ENCODE data around the gene AP5Z1. TPM values are rescaled to one million over a fixed set of nuclear protein-coding genes. Genes with fewer than 3 reads are reported as not detected.

The AP5Z1 gene
- total RNA-seq, 1 donor from 2014 or later = 36.9 TPM

DNA sequence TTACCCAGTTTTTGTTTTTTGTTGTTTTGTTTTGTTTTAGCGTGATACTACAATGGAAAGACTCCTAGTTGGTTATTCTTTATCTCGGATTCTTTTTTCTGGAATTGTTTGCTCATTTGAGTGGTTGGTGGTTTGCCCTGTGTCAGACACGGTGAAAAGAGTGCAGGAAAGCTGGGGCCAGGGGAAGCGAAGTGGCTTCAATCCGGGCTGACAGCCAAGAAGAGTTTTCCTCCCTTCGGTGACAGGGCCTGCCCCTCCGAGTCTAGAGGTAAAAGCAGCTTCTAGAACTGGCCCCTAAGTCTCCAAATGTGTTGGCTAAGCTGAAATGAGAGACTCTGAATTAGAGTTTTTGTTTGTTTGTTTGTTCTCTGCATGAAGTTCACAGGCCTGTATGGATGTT, 5.7 kb upstream of the AP5Z1 start:
- Mint-ChIP-seq H3K9me3 (no peaks in the 10 kb centered on the region), H3K27me3 (no peaks in the 10 kb centered on the region), H3K27ac (no peak overlapping the region), H3K36me3 (peaks cover 4% of the 10 kb centered on the region), H3K4me3 (no peak overlapping the region), H3K4me1 (ENCODE audit: unreplicated experiment) (peaks cover 7% of the 10 kb centered on the region)
- TF ChIP-seq, protein P1, sequence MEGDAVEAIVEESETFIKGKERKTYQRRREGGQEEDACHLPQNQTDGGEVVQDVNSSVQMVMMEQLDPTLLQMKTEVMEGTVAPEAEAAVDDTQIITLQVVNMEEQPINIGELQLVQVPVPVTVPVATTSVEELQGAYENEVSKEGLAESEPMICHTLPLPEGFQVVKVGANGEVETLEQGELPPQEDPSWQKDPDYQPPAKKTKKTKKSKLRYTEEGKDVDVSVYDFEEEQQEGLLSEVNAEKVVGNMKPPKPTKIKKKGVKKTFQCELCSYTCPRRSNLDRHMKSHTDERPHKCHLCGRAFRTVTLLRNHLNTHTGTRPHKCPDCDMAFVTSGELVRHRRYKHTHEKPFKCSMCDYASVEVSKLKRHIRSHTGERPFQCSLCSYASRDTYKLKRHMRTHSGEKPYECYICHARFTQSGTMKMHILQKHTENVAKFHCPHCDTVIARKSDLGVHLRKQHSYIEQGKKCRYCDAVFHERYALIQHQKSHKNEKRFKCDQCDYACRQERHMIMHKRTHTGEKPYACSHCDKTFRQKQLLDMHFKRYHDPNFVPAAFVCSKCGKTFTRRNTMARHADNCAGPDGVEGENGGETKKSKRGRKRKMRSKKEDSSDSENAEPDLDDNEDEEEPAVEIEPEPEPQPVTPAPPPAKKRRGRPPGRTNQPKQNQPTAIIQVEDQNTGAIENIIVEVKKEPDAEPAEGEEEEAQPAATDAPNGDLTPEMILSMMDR (conservative IDR thresholded peaks at IDR 0.05) = no peak
- DNase-seq (ENCODE audit: extremely low spot score, unreplicated experiment) = no peak

DNA sequence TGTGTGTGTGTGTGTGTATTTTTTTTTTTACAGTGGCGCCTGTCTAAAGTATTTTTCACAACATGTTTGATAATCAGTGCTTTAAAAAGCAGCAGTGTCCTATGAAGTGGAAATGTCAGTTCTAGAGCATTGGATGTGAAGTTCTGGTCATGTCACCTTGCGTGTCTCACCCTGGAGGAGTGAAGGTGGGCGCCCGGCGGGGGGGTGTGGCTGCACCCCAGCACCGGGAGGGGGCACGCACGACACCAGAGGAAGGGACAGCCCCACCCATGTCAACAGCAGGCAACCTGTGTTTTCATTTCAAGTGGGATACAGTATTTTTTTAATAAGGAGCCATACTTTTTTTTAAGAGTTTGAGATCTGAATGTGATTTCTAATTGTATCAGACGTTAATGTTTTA, 4.5 kb upstream of the AP5Z1 start:
- H3K27ac Mint-ChIP-seq = peak overlapping the region; percentile 68

DNA sequence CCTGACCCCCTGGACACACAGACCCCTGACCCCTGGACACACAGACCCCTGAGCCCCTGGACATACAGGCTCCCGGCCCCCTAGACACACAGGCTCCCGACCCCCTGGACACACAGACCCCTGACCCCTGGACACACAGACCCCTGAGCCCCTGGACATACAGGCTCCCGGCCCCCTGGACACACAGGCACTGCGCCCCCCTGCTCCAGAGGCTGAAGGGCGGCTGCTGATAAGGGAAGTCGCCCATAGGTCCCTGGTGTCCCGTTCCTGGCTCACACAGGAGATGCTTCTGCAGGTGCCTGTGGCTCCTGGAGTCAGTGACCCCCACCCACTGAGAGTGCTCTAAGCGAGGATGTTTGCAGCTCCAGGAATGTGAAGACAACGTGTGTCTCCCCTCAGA, 3.7 kb upstream of the AP5Z1 start:
- H3K4me1 Mint-ChIP-seq (ENCODE audit: unreplicated experiment) = peaks cover 16% of the 10 kb centered on the region
- no peak for DNase-seq (ENCODE audit: extremely low spot score, unreplicated experiment)
- H3K27me3 Mint-ChIP-seq = no peaks in the 10 kb centered on the region
- H3K4me3 Mint-ChIP-seq = no peak overlapping the region
- H3K9me3 Mint-ChIP-seq = no peaks in the 10 kb centered on the region
- H3K36me3 Mint-ChIP-seq = peaks cover 4% of the 10 kb centered on the region
- H3K27ac Mint-ChIP-seq = no peak overlapping the region
- TF ChIP-seq, protein P1 (conservative IDR thresholded peaks at IDR 0.05) = no peak

More for the DNA sequence above, 4.5 kb upstream of the AP5Z1 start:
- TF ChIP-seq, protein P1 (conservative IDR thresholded peaks at IDR 0.05) = no peak
- no peak overlapping the region for H3K4me3 Mint-ChIP-seq
- H3K36me3 Mint-ChIP-seq = peaks cover 4% of the 10 kb centered on the region
- DNase-seq (ENCODE audit: extremely low spot score, unreplicated experiment) = no peak
- no peaks in the 10 kb centered on the region for H3K9me3 Mint-ChIP-seq
- H3K27me3 Mint-ChIP-seq = no peaks in the 10 kb centered on the region
- peaks cover 11% of the 10 kb centered on the region for H3K4me1 Mint-ChIP-seq (ENCODE audit: unreplicated experiment)

DNA sequence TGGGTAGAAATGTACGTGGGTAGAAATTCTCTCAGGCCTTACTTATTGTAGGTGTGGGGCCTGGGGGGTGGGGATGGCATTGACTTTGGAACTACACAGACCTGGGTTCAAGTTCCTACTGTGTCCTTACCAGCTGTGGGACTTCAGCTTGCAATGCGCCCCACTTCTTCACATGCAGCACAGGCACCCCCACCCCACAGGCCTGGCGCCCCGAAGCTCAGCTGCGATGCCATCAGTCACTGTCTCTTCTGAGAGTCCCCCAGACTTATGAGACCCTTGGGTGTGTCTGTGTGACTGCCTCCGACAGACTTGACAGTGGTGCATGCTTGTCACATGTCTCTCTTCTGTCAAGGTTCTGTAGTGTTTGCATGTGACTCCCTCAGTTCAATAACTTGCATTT, 3.1 kb upstream of the AP5Z1 start:
- TF ChIP-seq, protein P1 (conservative IDR thresholded peaks at IDR 0.05) = no peak
- Mint-ChIP-seq H3K27ac (no peak overlapping the region), H3K27me3 (no peaks in the 10 kb centered on the region), H3K36me3 (peaks cover 4% of the 10 kb centered on the region), H3K4me1 (ENCODE audit: unreplicated experiment) (peaks cover 20% of the 10 kb centered on the region), H3K4me3 (no peak overlapping the region), H3K9me3 (no peaks in the 10 kb centered on the region)
- no peak for DNase-seq (ENCODE audit: extremely low spot score, unreplicated experiment)

DNA sequence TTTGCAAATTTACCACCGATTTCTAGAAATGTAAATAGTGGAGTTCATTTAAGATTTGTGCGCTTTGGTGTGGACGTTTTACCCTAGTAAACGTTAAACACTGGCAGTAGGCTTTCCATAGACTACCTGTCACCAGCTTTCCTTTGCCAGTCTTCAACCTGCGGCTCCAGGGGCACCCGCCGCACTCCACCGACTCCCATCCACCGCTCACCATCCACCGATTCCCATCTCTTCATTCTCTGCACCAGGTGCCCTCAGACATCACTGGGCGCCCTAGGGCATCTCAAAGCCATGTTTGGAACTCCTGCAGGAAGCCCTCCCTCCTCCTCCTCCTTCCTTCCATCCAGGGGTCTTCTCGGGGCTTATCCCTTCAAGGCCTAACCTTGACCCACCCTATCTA, 1.4 kb upstream of the AP5Z1 start:
- no peak for DNase-seq (ENCODE audit: extremely low spot score, unreplicated experiment)
- Mint-ChIP-seq H3K27me3 (no peaks in the 10 kb centered on the region), H3K4me1 (ENCODE audit: unreplicated experiment) (peaks cover 20% of the 10 kb centered on the region), H3K9me3 (no peaks in the 10 kb centered on the region), H3K36me3 (no peaks in the 10 kb centered on the region), H3K4me3 (peak overlapping the region; percentile 98), H3K27ac (peak overlapping the region; percentile 98)
- TF ChIP-seq, protein P1 (conservative IDR thresholded peaks at IDR 0.05) = no peak
